ENCODE measurements around the gene FBXL16.

- TF ChIP-seq CTCF (IDR thresholded peaks at IDR 0.05; ENCODE audit: poor library complexity, severe bottlenecking) (no peak), EZH2 (IDR thresholded peaks at IDR 0.05; ENCODE audit: borderline replicate concordance, insufficient read depth, low read length, poor library complexity, severe bottlenecking) (no peak), POLR2AphosphoS5 (IDR thresholded peaks at IDR 0.05) (no peak), EP300 (conservative IDR thresholded peaks at IDR 0.05; ENCODE audit: poor library complexity, severe bottlenecking) (no peak), SMC3 (conservative IDR thresholded peaks at IDR 0.05; ENCODE audit: poor library complexity) (no peak), RAD21 (conservative IDR thresholded peaks at IDR 0.05) (no peak), MXI1 (conservative IDR thresholded peaks at IDR 0.05; ENCODE audit: poor library complexity, severe bottlenecking) (no peak), REST (IDR thresholded peaks at IDR 0.05; ENCODE audit: borderline replicate concordance) (no peak), TAF1 (IDR thresholded peaks at IDR 0.05; ENCODE audit: low read depth) (no peak)
Observed at GRCh38 chr16:645852-646678, 59.5 kb downstream of the FBXL16 start.
